HG03565 (cell line): ENCODE measurements around the gene SSX4.
"Not testable (repeated sequence)": the region's sequence is repeated elsewhere in the genome, so short reads cannot be mapped to it uniquely, and the experiment has no call there.

Experiments used
- ATAC-seq: cut with Tn5 transposase; IDR thresholded peaks from one replicate; pipeline ENCODE4 v1.9.1; 2021; ENCODE audit warnings: mild to moderate bottlenecking, moderate library complexity; ENCODE audit not compliant: unreplicated experiment

Gene SSX4, protein sequence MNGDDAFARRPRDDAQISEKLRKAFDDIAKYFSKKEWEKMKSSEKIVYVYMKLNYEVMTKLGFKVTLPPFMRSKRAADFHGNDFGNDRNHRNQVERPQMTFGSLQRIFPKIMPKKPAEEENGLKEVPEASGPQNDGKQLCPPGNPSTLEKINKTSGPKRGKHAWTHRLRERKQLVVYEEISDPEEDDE

DNA sequence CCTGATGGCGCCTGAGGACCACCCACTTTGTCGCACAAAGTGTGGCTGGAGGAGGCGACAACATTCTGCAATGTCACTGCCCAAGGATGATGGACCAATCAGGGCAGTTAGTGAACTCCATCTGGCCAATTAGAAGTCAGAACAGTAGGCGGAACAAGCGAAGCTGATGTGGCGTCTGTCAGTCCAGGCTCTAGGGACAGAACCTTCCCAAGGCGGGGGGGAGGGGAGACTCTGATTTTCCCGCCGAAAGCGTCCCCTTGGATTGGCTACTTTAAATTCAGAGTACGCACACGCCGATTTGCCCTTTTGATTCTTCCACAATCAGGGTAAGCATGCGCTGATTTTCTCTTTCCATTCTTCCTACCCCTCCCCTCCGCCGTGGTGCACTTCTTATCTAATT, at the start of gene SSX4:
SSX4 (plus strand) TSS at position 301 of the 400 bp plus-strand sequence. CDS start 515 bp downstream, outside the sequence.
- ATAC-seq: not testable (repeated sequence)

DNA sequence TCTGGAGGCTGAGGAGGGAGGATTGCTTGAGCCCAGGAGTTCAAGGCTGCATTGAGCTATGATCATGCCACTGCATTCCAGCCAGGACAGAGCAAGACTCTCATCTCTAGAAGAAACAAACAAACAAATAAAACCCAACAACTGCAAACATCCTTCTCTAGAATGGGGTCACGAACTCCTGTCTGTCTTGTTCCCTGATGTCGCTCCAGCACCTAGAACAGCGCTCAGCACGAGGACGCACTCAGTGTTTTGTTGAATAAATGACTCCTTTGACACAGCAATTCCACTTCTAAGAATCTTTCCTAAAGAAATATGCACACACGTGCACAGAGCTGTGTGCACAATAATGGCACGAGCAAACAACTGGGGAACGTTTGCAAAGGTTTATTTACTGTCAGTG, 37.3 kb upstream of the SSX4 start:
- ATAC-seq: not testable (repeated sequence)

DNA sequence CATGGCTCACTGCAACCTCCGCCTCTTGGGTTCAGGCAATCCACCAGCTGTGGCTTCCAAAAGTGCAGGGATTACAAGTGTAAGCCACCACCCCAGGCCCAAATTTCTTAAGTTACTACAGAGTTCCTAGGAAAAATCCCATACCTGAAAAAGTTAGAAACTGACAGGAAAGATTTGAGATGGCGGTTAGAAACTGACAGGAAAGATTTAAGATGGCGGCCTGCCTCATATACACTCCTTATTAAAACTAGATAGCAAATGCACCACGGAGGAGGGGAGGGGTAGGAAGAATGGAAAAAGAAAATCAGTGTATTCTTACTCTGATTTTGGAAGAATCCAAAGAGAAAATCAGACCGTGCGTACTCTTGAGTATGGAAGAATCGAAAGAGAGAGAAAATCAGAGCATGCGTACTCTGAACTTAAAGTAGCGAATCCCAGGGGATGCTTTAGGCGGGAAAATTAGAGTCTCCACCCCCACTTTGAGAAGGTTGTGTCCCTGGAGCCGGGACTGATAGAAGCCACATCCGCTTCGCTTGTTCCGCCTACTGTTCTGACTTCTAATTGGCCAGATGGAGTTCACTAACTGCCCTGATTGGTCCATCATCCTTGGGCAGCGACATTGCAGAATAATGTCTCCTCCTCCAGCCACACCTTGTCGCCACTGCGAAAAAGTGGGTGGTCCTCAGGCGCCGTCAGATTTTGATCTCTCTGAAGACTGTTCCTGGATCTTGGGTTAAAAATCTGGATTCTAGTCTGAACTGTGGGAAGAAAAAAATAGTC, 26.8 kb upstream of the SSX4 start, which contains the start of gene SSX3:
SSX3 (minus strand) TSS at position 389 of the 780 bp plus-strand sequence. CDS start 1,454 bp downstream, outside the sequence.
- not testable (repeated sequence) for ATAC-seq

DNA sequence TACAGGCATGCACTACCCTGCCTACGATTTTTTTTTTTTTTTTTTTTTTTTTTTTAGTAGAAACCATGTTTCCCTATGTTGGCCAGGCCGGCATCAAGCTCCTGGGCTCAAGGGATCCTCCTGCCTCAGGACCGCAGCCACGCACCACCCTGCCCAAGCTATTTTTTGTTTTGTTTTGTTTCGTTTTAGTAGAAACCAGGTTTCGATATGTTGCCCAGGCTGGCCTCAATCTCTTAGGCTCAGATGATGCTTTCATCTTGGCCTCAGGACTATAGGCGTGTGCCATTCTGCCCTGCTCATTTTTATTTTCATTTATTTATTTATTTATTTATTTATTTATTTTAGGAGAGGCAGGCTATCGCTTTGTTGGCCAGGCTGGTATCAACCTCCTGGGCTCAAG, 25.7 kb upstream of the SSX4 start:
- no peak for ATAC-seq

DNA sequence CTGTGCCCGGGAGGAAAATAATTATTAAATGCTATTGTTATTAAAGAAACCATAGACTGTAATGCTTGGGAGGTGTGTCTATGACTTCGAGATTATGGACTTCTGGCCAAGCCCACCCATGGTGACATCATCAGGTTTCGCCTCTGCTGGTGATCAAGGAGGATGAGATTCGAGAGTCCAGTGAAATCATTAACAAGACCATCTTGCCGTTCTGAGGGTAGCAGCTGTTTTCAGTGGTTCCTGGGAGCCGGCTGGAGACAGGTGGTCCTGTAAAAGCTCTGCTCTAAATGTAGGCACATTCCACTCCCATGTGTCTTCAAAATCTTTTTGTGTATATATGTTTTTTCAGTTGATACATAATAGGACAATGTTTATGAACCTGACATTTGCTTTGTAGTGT, 24.1 kb upstream of the SSX4 start:
- not testable (repeated sequence) for ATAC-seq

DNA sequence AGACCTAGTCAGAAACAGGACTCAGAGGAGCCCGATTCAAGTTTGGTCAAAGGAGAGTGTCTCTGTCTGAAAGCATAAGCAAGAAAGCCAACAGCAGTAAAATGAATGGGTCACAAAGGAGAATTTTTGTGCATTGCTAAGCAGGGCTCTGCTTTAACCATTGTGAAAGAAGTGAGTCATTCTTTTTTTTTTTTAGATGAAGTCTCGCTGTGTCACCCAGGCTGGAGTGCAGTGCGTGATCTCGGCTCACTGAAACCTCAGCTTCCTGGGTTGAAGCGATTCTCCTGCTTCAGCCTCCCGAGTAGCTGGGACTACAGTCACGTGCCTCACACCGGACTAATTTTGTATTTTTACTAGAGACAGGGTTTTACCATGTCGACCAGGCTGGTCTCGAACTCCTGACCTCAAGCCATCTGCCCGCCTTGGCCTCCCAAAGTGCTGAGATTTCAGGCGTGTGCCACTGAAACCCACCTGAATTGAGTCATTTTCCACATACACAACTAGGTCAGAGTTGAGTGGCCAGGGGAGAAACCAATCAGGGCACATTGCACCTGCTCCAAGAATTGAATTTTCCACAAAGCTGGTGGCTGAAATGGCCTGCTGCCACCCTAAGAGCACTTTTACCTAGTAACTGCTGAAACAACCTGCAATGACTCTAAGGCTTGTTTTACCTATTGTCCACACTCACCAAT, 15.5 kb upstream of the SSX4 start:
- not testable (repeated sequence) for ATAC-seq

DNA sequence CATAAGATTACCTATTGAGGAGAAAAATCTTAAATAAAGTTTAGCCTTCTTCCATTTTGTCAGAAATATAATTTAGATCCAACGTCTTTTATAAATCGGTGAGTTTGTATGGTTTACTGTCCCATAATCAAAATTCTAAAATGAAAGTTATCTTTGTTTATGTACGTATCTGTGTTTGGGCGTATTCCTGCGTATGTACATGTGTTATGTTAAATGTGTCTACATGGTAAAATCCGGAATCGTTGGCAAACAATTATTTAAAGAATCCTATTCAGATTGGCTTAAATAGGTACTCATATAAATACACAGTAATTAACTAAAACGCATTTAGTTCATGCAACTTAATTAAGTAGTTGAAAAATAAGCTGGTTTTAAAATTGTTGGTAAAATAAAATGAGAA, 12.9 kb upstream of the SSX4 start:
- ATAC-seq: not testable (repeated sequence)

DNA sequence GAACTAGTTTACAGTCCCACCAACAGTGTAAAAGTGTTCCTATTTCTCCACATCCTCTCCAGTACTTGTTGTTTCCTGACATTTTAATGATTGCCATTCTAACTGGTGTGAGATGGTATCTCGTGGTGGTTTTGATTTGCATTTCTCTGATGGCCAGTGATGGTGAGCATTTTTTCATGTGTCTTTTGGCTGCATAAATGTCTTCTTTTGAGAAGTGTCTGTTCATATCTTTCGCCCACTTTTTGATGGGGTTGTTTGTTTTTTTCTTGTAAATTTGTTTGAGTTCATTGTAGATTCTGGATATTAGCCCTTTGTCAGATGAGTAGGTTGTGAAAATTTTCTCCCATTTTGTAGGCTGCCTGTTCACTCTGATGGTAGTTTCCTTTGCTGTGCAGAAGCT, 13.6 kb downstream of the SSX4 start:
- ATAC-seq: not testable (repeated sequence)

DNA sequence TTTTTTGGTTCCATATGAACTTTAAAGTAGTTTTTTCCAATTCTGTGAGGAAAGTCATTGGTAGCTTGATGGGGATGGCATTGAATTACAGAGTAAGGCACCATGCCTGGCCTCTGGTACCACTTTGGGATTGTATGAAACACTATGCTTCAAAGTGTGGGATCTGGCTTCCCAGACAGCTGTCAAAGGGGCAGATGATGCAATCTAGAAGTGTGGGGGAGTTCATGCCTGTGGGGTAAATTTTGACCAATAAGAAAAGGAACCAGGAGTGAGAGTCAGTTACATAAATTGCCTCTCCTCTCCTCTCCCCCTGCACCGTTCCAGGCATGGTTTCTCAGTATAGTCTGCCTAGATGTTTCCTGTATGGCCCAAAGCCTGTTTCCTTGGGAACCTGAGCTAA, 14.5 kb downstream of the SSX4 start:
- ATAC-seq: not testable (repeated sequence)

DNA sequence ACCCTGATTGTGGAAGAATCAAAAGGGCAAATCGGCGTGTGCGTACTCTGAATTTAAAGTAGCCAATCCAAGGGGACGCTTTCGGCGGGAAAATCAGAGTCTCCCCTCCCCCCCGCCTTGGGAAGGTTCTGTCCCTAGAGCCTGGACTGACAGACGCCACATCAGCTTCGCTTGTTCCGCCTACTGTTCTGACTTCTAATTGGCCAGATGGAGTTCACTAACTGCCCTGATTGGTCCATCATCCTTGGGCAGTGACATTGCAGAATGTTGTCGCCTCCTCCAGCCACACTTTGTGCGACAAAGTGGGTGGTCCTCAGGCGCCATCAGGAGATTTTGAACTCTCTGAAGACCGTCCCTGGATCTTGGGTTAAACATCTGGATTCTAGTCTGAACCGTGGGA, 28.5 kb downstream of the SSX4 start, which contains the start of gene SSX4B:
SSX4B (minus strand) TSS at position 101 of the 400 bp plus-strand sequence. CDS start 588 bp downstream, outside the sequence.
- ATAC-seq: not testable (repeated sequence)

DNA sequence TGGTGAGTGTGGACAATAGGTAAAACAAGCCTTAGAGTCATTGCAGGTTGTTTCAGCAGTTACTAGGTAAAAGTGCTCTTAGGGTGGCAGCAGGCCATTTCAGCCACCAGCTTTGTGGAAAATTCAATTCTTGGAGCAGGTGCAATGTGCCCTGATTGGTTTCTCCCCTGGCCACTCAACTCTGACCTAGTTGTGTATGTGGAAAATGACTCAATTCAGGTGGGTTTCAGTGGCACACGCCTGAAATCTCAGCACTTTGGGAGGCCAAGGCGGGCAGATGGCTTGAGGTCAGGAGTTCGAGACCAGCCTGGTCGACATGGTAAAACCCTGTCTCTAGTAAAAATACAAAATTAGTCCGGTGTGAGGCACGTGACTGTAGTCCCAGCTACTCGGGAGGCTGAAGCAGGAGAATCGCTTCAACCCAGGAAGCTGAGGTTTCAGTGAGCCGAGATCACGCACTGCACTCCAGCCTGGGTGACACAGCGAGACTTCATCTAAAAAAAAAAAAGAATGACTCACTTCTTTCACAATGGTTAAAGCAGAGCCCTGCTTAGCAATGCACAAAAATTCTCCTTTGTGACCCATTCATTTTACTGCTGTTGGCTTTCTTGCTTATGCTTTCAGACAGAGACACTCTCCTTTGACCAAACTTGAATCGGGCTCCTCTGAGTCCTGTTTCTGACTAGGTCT, 43.8 kb downstream of the SSX4 start:
- not testable (repeated sequence) for ATAC-seq

DNA sequence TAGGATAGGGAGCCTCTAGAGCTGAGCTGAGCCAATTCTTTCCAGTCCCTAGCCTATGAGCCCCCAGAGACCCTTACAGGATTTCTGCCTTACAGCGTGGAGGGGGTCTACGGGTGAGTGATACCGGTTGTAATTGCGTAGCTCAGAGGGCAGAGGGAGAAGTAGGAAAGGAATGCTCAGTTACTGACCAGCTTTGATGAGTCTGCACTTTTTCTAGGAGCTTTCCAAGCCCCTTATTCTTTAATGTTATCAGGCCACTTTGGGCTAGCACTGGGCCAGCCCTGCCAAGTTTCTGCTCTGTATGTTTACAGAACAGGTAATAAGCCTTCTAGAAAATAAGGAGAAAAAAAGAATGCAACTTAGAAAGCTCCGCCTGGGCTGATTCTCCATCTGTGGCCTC, 46.3 kb downstream of the SSX4 start:
- not testable (repeated sequence) for ATAC-seq

DNA sequence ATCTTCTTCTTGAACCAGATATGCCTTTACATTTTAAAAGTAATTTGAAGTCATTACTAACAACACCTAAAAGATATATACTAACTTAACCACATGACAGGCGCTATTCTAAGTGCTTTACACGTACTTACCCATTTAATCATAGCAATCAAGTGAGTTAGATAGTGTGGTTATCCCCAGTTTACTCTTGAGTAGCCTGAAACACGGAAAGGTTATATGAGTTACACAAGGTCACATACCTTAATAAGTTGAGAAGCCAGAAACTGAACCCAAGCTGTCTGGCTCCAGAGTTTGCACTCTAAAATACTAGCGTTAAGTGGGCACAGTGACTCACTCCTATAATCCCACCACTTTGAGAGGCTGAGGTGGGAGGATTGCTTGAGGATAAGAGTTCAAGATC, 46.8 kb downstream of the SSX4 start:
- ATAC-seq: not testable (repeated sequence)

DNA sequence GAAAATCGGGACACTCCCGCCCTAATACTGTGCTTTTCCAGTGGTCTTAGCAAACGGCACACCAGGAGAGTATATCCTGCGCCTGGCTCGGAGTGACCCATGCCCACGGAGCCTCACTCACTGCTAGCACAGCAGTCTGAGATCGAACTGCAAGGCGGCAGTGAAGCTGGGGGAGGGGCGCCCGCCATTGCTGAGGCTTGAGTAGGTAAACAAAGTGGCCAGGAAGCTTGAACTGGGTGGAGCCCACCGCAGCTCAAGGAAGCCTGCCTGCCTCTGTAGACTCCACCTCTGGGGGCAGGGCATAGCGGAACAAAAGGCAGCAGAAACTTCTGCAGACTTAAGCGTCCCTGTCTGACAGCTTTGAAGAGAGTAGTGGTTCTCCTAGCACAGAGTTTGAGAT, 50.4 kb downstream of the SSX4 start:
- ATAC-seq: not testable (repeated sequence)
